ENCODE results near the gene STH.

STH gene

DNA sequence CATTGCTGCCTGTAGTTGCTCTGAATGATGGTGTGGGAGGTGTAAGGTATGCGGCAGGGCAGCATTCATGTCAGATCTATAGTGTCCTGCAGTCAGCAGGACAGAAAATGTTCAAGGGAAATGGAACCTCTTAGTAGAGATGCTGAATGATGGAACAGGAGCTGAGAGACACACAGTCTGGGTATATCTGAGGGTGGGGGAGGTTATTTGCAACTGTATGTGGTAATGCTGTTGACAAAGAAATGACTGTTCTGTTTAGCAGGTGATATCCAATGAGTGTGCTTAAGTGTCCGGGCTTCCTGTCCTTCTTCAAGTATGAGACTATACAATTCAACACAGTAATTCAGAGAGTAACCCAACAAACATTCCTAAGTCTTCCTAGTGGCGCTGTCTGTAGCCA lies 46.6 kb downstream of the STH start:
- DNase-seq (ENCODE audit: low read depth, low spot score) = no peak

DNA sequence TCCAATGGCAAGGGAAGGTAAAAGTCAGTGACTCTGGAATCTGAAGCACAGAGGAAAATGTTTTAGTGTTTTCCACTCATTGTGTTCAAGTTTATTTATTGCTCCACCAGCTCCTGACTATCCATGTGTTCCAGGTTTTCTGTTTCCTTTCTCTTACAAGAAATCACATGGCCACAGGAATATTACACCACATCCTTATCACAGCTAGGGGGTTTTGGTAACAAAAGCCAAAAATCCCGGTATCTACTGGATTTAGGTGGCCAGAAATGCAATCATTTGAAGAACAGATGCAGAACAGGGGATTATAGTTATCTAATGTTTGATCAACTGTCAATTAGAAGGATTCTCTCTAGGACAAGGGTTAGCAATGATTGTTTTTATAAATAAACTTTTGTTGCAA lies 47.9 kb downstream of the STH start:
- no peak for DNase-seq (ENCODE audit: low read depth, low spot score)

DNA sequence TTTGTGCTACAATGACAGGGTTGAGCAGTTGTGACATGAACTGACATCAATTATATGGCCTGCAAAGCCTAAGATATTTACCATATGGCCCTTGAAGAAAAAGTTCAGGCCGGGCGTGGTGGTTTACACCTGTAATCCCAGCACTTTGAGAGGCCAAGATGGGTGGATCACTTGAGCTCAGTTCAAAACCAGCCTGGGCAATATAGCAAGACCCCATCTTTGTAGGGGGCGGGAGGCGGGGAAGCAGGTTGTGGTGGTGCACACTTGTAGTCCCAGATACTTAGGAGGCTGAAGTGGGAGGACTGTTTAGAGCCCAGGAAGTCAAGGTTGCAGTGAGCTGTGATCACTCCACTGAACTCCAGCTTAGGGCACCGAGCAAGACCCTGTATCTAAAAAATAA lies 48.3 kb downstream of the STH start:
- DNase-seq (ENCODE audit: low read depth, low spot score) = no peak

DNA sequence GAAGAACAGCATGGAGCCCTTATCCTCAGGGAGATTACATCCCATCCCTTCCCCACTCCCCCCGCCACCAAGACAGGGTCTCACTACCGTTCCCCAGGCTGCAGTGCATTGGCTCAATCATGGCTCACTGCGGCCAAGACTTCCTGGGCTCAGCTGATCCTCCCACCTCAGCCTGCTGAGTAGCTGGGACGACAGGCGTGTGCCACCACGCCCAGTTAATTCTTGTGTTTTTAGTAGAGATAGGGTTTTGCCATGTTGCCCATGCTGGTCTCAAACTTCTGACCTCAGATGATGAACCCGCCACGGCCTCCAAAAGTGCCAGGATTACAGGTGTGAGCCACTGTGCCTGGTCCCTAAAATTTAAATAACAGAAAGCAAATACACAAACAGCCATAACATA lies 48.8 kb downstream of the STH start:
- no peak for DNase-seq (ENCODE audit: low read depth, low spot score)
